Endothelial cell of umbilical vein (primary cell): ENCODE results near the gene KIF26A. TPM values are rescaled to one million over a fixed set of nuclear protein-coding genes. Genes with fewer than 3 reads are reported as not detected.

ENCODE experiments used
- BruUV-seq: library from RNA; stranded (reverse); fragments of 400-500 nt; replicated peaks from 2 replicates; lab custom pipeline; 2021; lab: Mats Ljungman, UMichigan
- CTCF ChIA-PET: fragments of 300-600, 350-600 bp; sonication (Branson Sonifier 250); formaldehyde crosslinking; loops from one replicate; lab custom pipeline; 2021; ENCODE audit warnings: antibody characterized with exemption, inconsistent platforms; lab: Charles Lee
- POLR2A ChIA-PET: fragments of 300-600, 350-600 bp; sonication (Branson Sonifier 250); formaldehyde crosslinking; loops from one replicate; lab custom pipeline; 2021; ENCODE audit warnings: antibody characterized with exemption, inconsistent platforms; lab: Charles Lee
- DNase-seq: peaks from one replicate; pipeline ENCODE4 v3.0.0-alpha.2; 2011; ENCODE audit warnings: low read depth, low spot score
- FAIRE-seq: peaks from 2 replicates; lab custom pipeline; 2011; peaks lifted over from hg19 to GRCh38; lab: Jason Lieb, UNC
- H2AFZ ChIP-seq: 2 replicates; pipeline ENCODE4 v1.6.0; 2012; ENCODE audit warnings: low read depth, low read length, control low read depth, inconsistent platforms
- H3K27ac ChIP-seq: 2 replicates; pipeline ENCODE4 v1.5.1; 2011; ENCODE audit warnings: low read depth, mild to moderate bottlenecking, control low read depth, low read length, moderate library complexity; ENCODE audit not compliant: insufficient read depth
- H3K27me3 ChIP-seq, 2 experiments: 2 replicates each; pipeline versions ENCODE4 v1.6.0 to v1.6.1; 2011; ENCODE audit warnings: low read length in 2 of 2, mixed read lengths in 1 of 2; ENCODE audit not compliant: control insufficient read depth in 2 of 2, insufficient read depth in 2 of 2
- H3K36me3 ChIP-seq, 2 experiments: 2 replicates in 1 of 2; 3 replicates in 1 of 2; pipeline ENCODE4 v1.5.1; 2011; ENCODE audit warnings: low read length in 2 of 2, mild to moderate bottlenecking in 1 of 2, moderate library complexity in 1 of 2; ENCODE audit not compliant: control insufficient read depth in 2 of 2, insufficient read depth in 2 of 2; ENCODE audit errors: extremely low read depth in 1 of 2
- H3K4me1 ChIP-seq: 3 replicates; pipeline ENCODE4 v1.5.1; 2011; ENCODE audit warnings: mild to moderate bottlenecking, low read length; ENCODE audit not compliant: control insufficient read depth, insufficient read depth; ENCODE audit errors: extremely low read depth
- H3K4me2 ChIP-seq: 2 replicates; pipeline ENCODE4 v1.6.1; 2011; ENCODE audit warnings: low read length, control low read depth, mixed read lengths; ENCODE audit not compliant: insufficient read depth
- H3K4me3 ChIP-seq, 3 experiments: fragments of 200-600 bp in 1 of 3; sonication (generic), shearing (Covaris generic) in 1 of 3; replicated peaks in 1 of 3; 2 replicates each; pipeline ENCODE4 v1.5.1; 2011 to 2016; ENCODE audit warnings: control low read depth in 3 of 3, low read length in 3 of 3, mild to moderate bottlenecking in 2 of 3, inconsistent platforms in 1 of 3, low read depth in 1 of 3, moderate library complexity in 1 of 3; ENCODE audit not compliant: insufficient read depth in 1 of 3
- H3K79me2 ChIP-seq: 2 replicates; pipeline ENCODE4 v1.6.0; 2012; ENCODE audit warnings: low read length, inconsistent platforms; ENCODE audit not compliant: control insufficient read depth, insufficient read depth
- H3K9ac ChIP-seq: replicated peaks from 2 replicates; pipeline ENCODE3; 2011; ENCODE audit warnings: low read length, control low read depth; ENCODE audit not compliant: insufficient read depth; ENCODE audit errors: extremely low read depth
- H3K9me1 ChIP-seq: replicated peaks from 3 replicates; pipeline ENCODE4 v1.6.0; 2011; ENCODE audit warnings: mild to moderate bottlenecking, low read length; ENCODE audit not compliant: control insufficient read depth, insufficient read depth; ENCODE audit errors: extremely low read depth
- H3K9me3 ChIP-seq: replicated peaks from 2 replicates; pipeline ENCODE4 v1.5.1; 2012; ENCODE audit warnings: low read length, inconsistent platforms; ENCODE audit not compliant: control insufficient read depth, insufficient read depth
- H4K20me1 ChIP-seq: replicated peaks from 2 replicates; pipeline ENCODE3; 2011; ENCODE audit warnings: mild to moderate bottlenecking, low read length; ENCODE audit not compliant: control insufficient read depth, insufficient read depth; ENCODE audit errors: extremely low read depth
- CTCF ChIP-seq, 2 donors: IDR thresholded peaks; 1 replicate in 1 of 2; 2 replicates in 1 of 2; pipeline ENCODE4 v1.5.1; 2011; ENCODE audit warnings: low read length in 2 of 2, mild to moderate bottlenecking in 2 of 2, moderate library complexity in 2 of 2, control low read depth in 1 of 2, inconsistent platforms in 1 of 2, low read depth in 1 of 2; ENCODE audit not compliant: insufficient read depth in 1 of 2; ENCODE audit errors: extremely low read depth in 1 of 2
- EZH2 ChIP-seq: IDR thresholded peaks from 2 replicates; pipeline ENCODE4 v1.6.1; 2012; ENCODE audit warnings: borderline replicate concordance, low read depth, mild to moderate bottlenecking, moderate library complexity, low read length, inconsistent platforms; ENCODE audit not compliant: severe bottlenecking
- FOS ChIP-seq: IDR thresholded peaks from 2 replicates; pipeline ENCODE4 v1.6.1; 2011; ENCODE audit warnings: mild to moderate bottlenecking, low read length, moderate library complexity, borderline replicate concordance; ENCODE audit not compliant: insufficient read depth
- GATA2 ChIP-seq: IDR thresholded peaks from 2 replicates; pipeline ENCODE4 v1.7.0; 2011; ENCODE audit warnings: low read depth, mild to moderate bottlenecking, moderate library complexity, mixed read lengths, low read length; ENCODE audit not compliant: insufficient read length, insufficient read depth
- JUN ChIP-seq: IDR thresholded peaks from 2 replicates; pipeline ENCODE4 v1.6.1; 2011; ENCODE audit warnings: borderline replicate concordance, low read depth; ENCODE audit not compliant: insufficient read length, insufficient read depth
- MAX ChIP-seq: IDR thresholded peaks from 2 replicates; pipeline ENCODE4 v1.6.1; 2011; ENCODE audit not compliant: insufficient read depth, insufficient read length
- MYC ChIP-seq: IDR thresholded peaks from one replicate; pipeline ENCODE4 v1.6.1; 2011; ENCODE audit warnings: mild to moderate bottlenecking, low read depth, low read length
- POLR2A ChIP-seq: IDR thresholded peaks from 2 replicates; pipeline ENCODE4 v1.6.1; 2012; ENCODE audit warnings: low read depth, mild to moderate bottlenecking, control low read depth, low read length
- POLR2AphosphoS5 ChIP-seq: IDR thresholded peaks from 2 replicates; pipeline ENCODE4 v1.6.1; 2012; ENCODE audit warnings: low read depth, mild to moderate bottlenecking, control low read depth, low read length, moderate library complexity; ENCODE audit not compliant: insufficient read depth
- dilution Hi-C: fragments of 300-500 bp; cut with MboI; formaldehyde crosslinking; loops from one replicate; pipeline ENCODE4 v1.15.0; 2019; ENCODE audit warnings: low sequenced_read_pairs; ENCODE audit not compliant: extremely low pct_ligation_motif_present
- intact Hi-C: fragments of 100-400 bp; cut with micrococcal nuclease; formaldehyde crosslinking; loops from one replicate; pipeline ENCODE4 v1.10.0; 2022
- polyA plus RNA-seq, 4 experiments: library from polyadenylated mRNA; depleted of rRNA in 3 of 4; stranded (reverse) in 3 of 4; unstranded in 1 of 4; fragments of >200 nt; gene quantifications; 2 replicates each; pipeline versions ENCODE4 v1.2.1 to v1.2.3, GENCODE V29; 2011 to 2012; ENCODE audit warnings: missing spikeins in 1 of 4
- total RNA-seq: library from RNA; stranded (reverse); gene quantifications from 2 replicates; pipeline ENCODE4 v1.2.3, GENCODE V29; 2021

KIF26A gene
- total and polyA plus RNA-seq, 2 donors (not counting 3 experiments of a cell fraction or from before 2014, with no cell fraction given) = 3.6 to 10.7 TPM

GRCh38 chr14:104211215-104211614 lies 72.8 kb downstream of the KIF26A start:
- H3K4me2 ChIP-seq = no peak overlapping the region
- H2AFZ ChIP-seq = no peak overlapping the region
- no peak overlapping the region for H3K4me3 ChIP-seq
- no peaks in the 10 kb centered on the region for H3K9me3 ChIP-seq
- ChIA-PET CTCF (interaction anchor here (0.6 kb wide), 1 partner anchor 33 kb away, joined by 3 read pairs; no protein-coding TSS in a partner anchor), POLR2A (no interaction called here)
- no peaks in the 10 kb centered on the region for H3K36me3 ChIP-seq
- no peak overlapping the region for H3K9ac ChIP-seq
- H3K27ac ChIP-seq = no peak overlapping the region
- no peak for DNase-seq
- FAIRE-seq = no peak
- H3K4me1 ChIP-seq = no peaks in the 10 kb centered on the region
- no peaks in the 10 kb centered on the region for H4K20me1 ChIP-seq
- dilution Hi-C loops (no loop called here), intact Hi-C loops (no loop called here)
- no peaks in the 10 kb centered on the region for H3K79me2 ChIP-seq
- no peak for TF ChIP-seq EZH2
- no peak for TF ChIP-seq CTCF (IDR thresholded peaks at IDR 0.05; ENCODE audit: extremely low read depth in 1 of 2, insufficient read depth in 1 of 2, low read depth in 1 of 2, low read length in 2 of 2)
- TF ChIP-seq FOS = no peak
- TF ChIP-seq MYC = no peak
- no peak for TF ChIP-seq JUN
- no peak for TF ChIP-seq GATA2
- TF ChIP-seq POLR2AphosphoS5 = no peak
- no peak for TF ChIP-seq MAX
- no peak for TF ChIP-seq POLR2A
- H3K27me3 ChIP-seq = no peaks in the 10 kb centered on the region
- H3K9me1 ChIP-seq = no peaks in the 10 kb centered on the region
- no TSS peak for BruUV-seq
